ENCODE data around the gene DPP6. TPM values are rescaled to one million over a fixed set of nuclear protein-coding genes. Genes with fewer than 3 reads are reported as not detected.

The DPP6 gene
- total RNA-seq, 1 donor from 2014 or later = 1.2 TPM

- no peak for DNase-seq (ENCODE audit: low read depth)
- TF ChIP-seq CTCF (conservative IDR thresholded peaks at IDR 0.05; ENCODE audit: low read depth, low read length) = no peak
- no peak overlapping the region for H3K4me3 ChIP-seq (ENCODE audit: low read depth, low read length)
Observed at GRCh38 chr7:154427533-154427932, 375.3 kb downstream of the DPP6 start.

DNA sequence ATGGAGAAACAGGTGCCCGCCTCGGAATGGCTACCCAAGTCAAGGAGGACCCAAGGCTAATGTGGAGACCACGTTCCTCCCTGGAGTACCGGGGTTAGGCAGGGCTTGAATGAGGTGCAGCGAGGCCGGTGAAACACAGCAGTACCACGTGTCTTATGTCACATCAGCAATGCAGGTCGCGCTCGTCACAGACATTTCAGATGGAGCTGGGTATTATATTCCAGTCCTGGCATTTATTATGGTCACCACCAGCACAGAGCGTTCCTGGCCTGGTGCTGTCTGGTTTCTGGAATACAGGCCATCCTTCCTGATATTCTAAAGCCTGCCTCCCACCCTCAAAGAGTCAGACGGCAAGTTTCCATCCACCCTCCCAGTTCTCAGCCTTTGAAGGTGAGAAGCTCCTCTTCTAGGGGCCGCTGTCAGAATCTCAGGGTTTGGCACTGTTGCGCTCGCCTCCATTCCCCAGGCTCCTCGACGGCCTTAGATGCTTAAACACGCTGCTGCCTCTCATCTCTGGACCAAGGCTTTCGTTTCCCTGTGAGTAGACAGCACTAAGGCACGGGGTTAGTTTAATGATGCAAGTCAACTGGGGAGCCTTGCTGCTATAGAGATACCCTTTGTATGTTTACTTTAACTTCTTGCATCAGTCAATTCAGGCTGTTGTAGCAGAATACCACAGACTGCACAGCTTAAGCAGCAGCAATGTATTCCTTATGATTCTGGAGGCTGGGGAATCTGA, 377.6 kb downstream of the DPP6 start:
- DNase-seq (ENCODE audit: low read depth) = no peak
- no peak for TF ChIP-seq CTCF (conservative IDR thresholded peaks at IDR 0.05; ENCODE audit: low read depth, low read length)
- H3K4me3 ChIP-seq (ENCODE audit: low read depth, low read length) = no peak overlapping the region

- no peak for TF ChIP-seq CTCF (conservative IDR thresholded peaks at IDR 0.05; ENCODE audit: low read depth, low read length)
- no peak overlapping the region for H3K4me3 ChIP-seq (ENCODE audit: low read depth, low read length)
- no peak for DNase-seq (ENCODE audit: low read depth)
Observed at GRCh38 chr7:154430640-154431039, 378.4 kb downstream of the DPP6 start.

DNA sequence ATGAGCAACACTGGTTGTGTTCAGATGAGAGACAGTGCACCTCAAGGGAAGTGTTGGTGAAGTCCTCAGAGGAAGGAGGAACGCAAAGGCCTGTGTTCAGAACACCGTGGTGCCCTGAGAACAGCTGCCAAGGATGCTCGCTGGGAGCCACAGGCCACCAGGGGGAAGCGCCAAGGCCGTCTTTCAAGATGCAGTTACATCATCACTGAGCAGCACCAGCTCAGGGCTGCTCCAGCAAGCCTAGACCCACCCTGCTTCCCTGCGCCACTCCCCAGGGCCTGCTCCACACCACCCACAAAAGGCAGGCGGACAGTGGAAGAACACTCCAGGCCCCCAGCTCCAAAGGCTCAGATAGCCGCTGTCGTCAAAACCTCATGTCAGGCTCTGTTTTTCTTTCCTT, 378.8 kb downstream of the DPP6 start:
- no peak overlapping the region for H3K4me3 ChIP-seq (ENCODE audit: low read depth, low read length)
- TF ChIP-seq CTCF (conservative IDR thresholded peaks at IDR 0.05; ENCODE audit: low read depth, low read length) = no peak
- no peak for DNase-seq (ENCODE audit: low read depth)

DNA sequence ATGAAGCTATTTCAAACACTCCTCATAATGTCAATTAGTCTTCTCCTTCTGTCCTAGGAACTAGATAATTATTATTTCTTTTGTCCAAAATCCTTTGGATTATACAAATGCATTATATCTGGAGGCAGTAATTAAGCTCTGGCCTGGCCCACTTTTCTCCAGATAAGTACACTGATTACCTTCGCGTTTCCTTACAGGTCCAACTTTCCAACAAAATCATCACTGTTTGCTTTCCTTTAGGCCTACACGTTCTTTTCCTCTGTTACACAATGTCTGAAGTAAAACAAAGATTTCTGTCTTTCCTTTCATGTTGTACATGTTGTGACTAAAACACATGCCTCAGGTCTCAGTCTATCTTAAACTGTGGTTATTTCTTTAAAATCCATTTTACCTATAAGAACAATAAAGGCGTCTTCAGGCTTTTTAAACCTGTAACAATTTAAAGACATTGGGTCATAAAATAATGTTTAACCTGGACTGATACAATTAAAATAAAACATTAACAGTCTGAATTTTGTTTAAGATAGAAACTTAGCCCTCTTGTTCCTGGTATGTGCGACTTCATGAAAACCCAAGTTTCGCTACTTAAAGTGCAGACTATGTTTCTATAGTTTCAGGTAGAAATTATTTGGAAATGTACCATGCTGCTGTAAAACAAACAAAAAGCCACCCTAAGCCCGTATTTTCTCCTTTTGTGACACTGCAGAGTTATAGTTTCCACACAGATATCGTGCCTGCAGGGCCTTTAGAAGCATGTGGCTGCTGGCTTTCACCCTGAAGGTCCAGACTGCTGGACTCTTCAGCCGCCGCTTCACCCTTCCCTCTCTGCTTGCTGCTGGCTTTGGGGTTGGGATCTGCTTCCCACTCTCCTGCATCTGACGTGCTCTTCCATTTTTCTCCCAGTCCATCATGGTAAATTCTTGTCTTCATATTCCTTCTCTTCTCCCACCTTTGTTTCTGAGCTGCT, 381.7 kb downstream of the DPP6 start:
- TF ChIP-seq CTCF (conservative IDR thresholded peaks at IDR 0.05; ENCODE audit: low read depth, low read length) = no peak
- no peak overlapping the region for H3K4me3 ChIP-seq (ENCODE audit: low read depth, low read length)
- DNase-seq (ENCODE audit: low read depth) = no peak

GRCh38 chr7:154436560-154436959, 384.4 kb downstream of the DPP6 start:
- H3K4me3 ChIP-seq (ENCODE audit: low read depth, low read length) = no peak overlapping the region
- no peak for DNase-seq (ENCODE audit: low read depth)
- no peak for TF ChIP-seq CTCF (conservative IDR thresholded peaks at IDR 0.05; ENCODE audit: low read depth, low read length)
